GM23338 (cell line): Measurements from ENCODE around the gene CDC42BPB. TPM values are rescaled to one million over a fixed set of nuclear protein-coding genes. Genes with fewer than 3 reads are reported as not detected.

Source experiments
- ATAC-seq: fragments of 200-7000 bp; cut with Tn5 transposase; 3 replicates; pipeline ENCODE4 v1.9.1; 2020
- DNase-seq: peaks from one replicate; pipeline ENCODE4 v3.0.0-alpha.2; 2015; ENCODE audit warnings: low spot score
- H2AFZ ChIP-seq: fragments of 200-600 bp; sonication (generic); 2 replicates; pipeline ENCODE4 v1.8.0; 2016; ENCODE audit warnings: antibody characterized with exemption, mild to moderate bottlenecking, moderate library complexity
- H3F3A ChIP-seq: fragments of 200-600 bp; sonication (generic); replicated peaks from 2 replicates; pipeline ENCODE4 v1.8.0; 2017; ENCODE audit warnings: antibody characterized with exemption, mixed run types, low read depth
- H3K27ac ChIP-seq: fragments of 200-600 bp; sonication (generic); 2 replicates; pipeline ENCODE4 v1.6.1; 2016; ENCODE audit warnings: low read depth
- H3K27me3 ChIP-seq: fragments of 200-600 bp; sonication (generic); 2 replicates; pipeline ENCODE4 v1.8.0; 2016; ENCODE audit warnings: mild to moderate bottlenecking, mixed run types, moderate library complexity; ENCODE audit not compliant: insufficient read depth
- H3K36me3 ChIP-seq: fragments of 200-600 bp; sonication (generic); 2 replicates; pipeline ENCODE4 v1.8.0; 2016; ENCODE audit warnings: mild to moderate bottlenecking; ENCODE audit not compliant: insufficient read depth
- H3K4me1 ChIP-seq: fragments of 200-600 bp; sonication (generic); 2 replicates; pipeline ENCODE4 v1.8.0; 2016; ENCODE audit warnings: mild to moderate bottlenecking, moderate library complexity; ENCODE audit not compliant: insufficient read depth
- H3K4me2 ChIP-seq: fragments of 200-600 bp; sonication (generic); 2 replicates; pipeline ENCODE4 v1.7.1; 2017; ENCODE audit warnings: mixed run types
- H3K4me3 ChIP-seq: fragments of 200-600 bp; sonication (generic); 2 replicates; pipeline ENCODE4 v1.6.1; 2016; ENCODE audit warnings: mixed run types
- H3K79me2 ChIP-seq: fragments of 200-600 bp; sonication (generic); replicated peaks from 2 replicates; pipeline ENCODE4 v1.8.0; 2017; ENCODE audit warnings: mild to moderate bottlenecking; ENCODE audit not compliant: insufficient read depth
- H3K9me2 ChIP-seq: fragments of 200-600 bp; sonication (generic); 2 replicates; pipeline ENCODE4 v1.8.0; 2017; ENCODE audit not compliant: insufficient read depth
- H4K20me1 ChIP-seq: fragments of 200-600 bp; sonication (generic); replicated peaks from 2 replicates; pipeline ENCODE4 v1.8.0; 2017; ENCODE audit warnings: mild to moderate bottlenecking; ENCODE audit not compliant: insufficient read depth
- H3K27ac Mint-ChIP-seq: 2 replicates; pipeline ENCODE4 v1.8.0; 2020; ENCODE audit warnings: inconsistent platforms, mild to moderate bottlenecking, moderate library complexity, mixed read lengths
- H3K27me3 Mint-ChIP-seq: 3 replicates; pipeline ENCODE4 v1.8.0; 2022; ENCODE audit warnings: low read depth, mild to moderate bottlenecking, moderate library complexity, mixed read lengths, inconsistent platforms; ENCODE audit not compliant: insufficient read depth, poor library complexity
- H3K36me3 Mint-ChIP-seq: 3 replicates; pipeline ENCODE4 v1.8.0; 2021; ENCODE audit warnings: low read depth, mild to moderate bottlenecking, inconsistent platforms, moderate library complexity, mixed read lengths
- H3K4me1 Mint-ChIP-seq: 3 replicates; pipeline ENCODE4 v1.8.0; 2020; ENCODE audit warnings: mild to moderate bottlenecking, inconsistent platforms, mixed read lengths
- H3K4me3 Mint-ChIP-seq: 3 replicates; pipeline ENCODE4 v1.8.0; 2021; ENCODE audit warnings: moderate library complexity, mild to moderate bottlenecking, inconsistent platforms, mixed read lengths
- H3K9me3 Mint-ChIP-seq: 3 replicates; pipeline ENCODE4 v1.8.0; 2020; ENCODE audit warnings: moderate library complexity, mild to moderate bottlenecking, inconsistent platforms, mixed read lengths
- CTCF ChIP-seq, 2 experiments: fragments of 200-600 bp in 1 of 2; sonication (generic) in 1 of 2; conservative IDR thresholded peaks; 2 replicates each; pipeline versions ENCODE4 v1.5.1 to v1.6.1; 2016 to 2017; ENCODE audit warnings: antibody characterized with exemption in 2 of 2, low read depth in 2 of 2, mild to moderate bottlenecking in 2 of 2, moderate library complexity in 1 of 2
- EZH2 ChIP-seq: fragments of 200-600 bp; sonication (generic); IDR thresholded peaks from one replicate; pipeline ENCODE4 v1.8.0; 2017; ENCODE audit warnings: antibody characterized with exemption, mild to moderate bottlenecking, low read depth; ENCODE audit not compliant: unreplicated experiment
- EZH2phosphoT487 ChIP-seq: fragments of 200-600 bp; sonication (generic); IDR thresholded peaks from one replicate; pipeline ENCODE4 v1.8.1; 2018; ENCODE audit warnings: antibody characterized with exemption; ENCODE audit not compliant: unreplicated experiment
- JUNB ChIP-seq: IDR thresholded peaks from one replicate; pipeline ENCODE4 v1.6.1; 2016; ENCODE audit warnings: antibody characterized with exemption; ENCODE audit not compliant: unreplicated experiment
- NANOG ChIP-seq: IDR thresholded peaks from 2 replicates; pipeline ENCODE4 v1.6.1; 2016; ENCODE audit warnings: antibody characterized with exemption, borderline replicate concordance
- REST ChIP-seq: IDR thresholded peaks from one replicate; pipeline ENCODE4 v1.6.1; 2018; ENCODE audit warnings: antibody characterized with exemption; ENCODE audit not compliant: unreplicated experiment
- STAT1 ChIP-seq: IDR thresholded peaks from one replicate; pipeline ENCODE4 v1.6.1; 2016; ENCODE audit warnings: antibody characterized with exemption; ENCODE audit not compliant: unreplicated experiment
- ZNF114 ChIP-seq: fragments of 250-450 bp; sonication (Bioruptor Pico); IDR thresholded peaks from 2 replicates; pipeline ENCODE4 v1.5.0; 2020; ENCODE audit warnings: mild to moderate bottlenecking, moderate library complexity
- ZNF331 ChIP-seq: fragments of 250-450 bp; sonication (Bioruptor Pico); IDR thresholded peaks from 2 replicates; pipeline ENCODE4 v1.5.0; 2020; ENCODE audit warnings: low read depth, mild to moderate bottlenecking, moderate library complexity
- polyA plus RNA-seq: library from polyadenylated mRNA; unstranded; fragments of >200 nt; fragmentation: Nextera tagmentation; extraction: Ambion mirVana; gene quantifications from 2 replicates; pipeline ENCODE4 v1.2.1, GENCODE V29; 2016
- total RNA-seq: library from RNA; depleted of rRNA; stranded (reverse); fragments of >200 nt; shearing (Covaris generic); gene quantifications from 2 replicates; pipeline ENCODE4 v1.2.3, GENCODE V29; 2014
- TF ChIP-seq, protein P1 (sequence below): IDR thresholded peaks from 2 replicates; pipeline ENCODE4 v1.6.1; 2016; ENCODE audit warnings: antibody characterized with exemption

Gene CDC42BPB
- total and polyA plus RNA-seq, 2 experiments from 2014 or later, result 12.3 to 127 TPM

DNA sequence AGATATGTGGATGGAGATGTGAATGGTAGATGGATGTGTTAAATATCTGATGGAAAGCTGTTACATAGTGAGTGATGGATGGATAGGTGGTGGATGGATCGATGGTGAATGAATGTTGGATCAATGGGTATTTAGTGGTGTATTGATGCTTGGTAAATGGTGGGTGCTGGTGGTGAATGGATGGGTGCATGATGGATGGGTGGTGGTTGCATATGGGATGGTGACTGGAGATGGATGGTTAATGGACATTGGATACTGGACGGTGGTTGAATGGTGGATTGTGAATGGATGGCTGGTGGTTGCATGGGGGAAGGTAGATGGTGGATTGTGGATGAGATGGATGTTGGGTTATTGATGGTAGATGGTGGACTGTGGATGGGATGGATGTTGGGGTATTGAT is 24.6 kb upstream of the CDC42BPB start (continued):
- TF ChIP-seq REST (no peak), EZH2 (no peak), ZNF114 (CRISPR knock-in tag) (no peak), JUNB (no peak), CTCF (conservative IDR thresholded peaks at IDR 0.05; ENCODE audit: low read depth in 2 of 2) (no peak)
- TF ChIP-seq, protein P1, sequence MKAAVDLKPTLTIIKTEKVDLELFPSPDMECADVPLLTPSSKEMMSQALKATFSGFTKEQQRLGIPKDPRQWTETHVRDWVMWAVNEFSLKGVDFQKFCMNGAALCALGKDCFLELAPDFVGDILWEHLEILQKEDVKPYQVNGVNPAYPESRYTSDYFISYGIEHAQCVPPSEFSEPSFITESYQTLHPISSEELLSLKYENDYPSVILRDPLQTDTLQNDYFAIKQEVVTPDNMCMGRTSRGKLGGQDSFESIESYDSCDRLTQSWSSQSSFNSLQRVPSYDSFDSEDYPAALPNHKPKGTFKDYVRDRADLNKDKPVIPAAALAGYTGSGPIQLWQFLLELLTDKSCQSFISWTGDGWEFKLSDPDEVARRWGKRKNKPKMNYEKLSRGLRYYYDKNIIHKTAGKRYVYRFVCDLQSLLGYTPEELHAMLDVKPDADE, result no peak

GRCh38 chr14:103078860-103079587 is 21.7 kb upstream of the CDC42BPB start:
- no peaks in the 10 kb centered on the region for H3K9me3 Mint-ChIP-seq
- H3K4me3 Mint-ChIP-seq, result no peak overlapping the region
- Histone ChIP-seq H3K4me1 (no peaks in the 10 kb centered on the region; the same call in 1 of the 2 replicates), H3K4me2 (no peak overlapping the region), H3F3A (no peaks in the 10 kb centered on the region), H3K36me3 (no peaks in the 10 kb centered on the region), H3K9me2 (peaks cover 11% of the 10 kb centered on the region; the same call in 1 of the 2 replicates), H3K79me2 (no peaks in the 10 kb centered on the region), H3K4me3 (no peak overlapping the region), H3K27me3 (peaks cover 26% of the 10 kb centered on the region), H4K20me1 (no peaks in the 10 kb centered on the region), H2AFZ (no peak overlapping the region), H3K27ac (no peak overlapping the region)
- H3K36me3 Mint-ChIP-seq, result no peaks in the 10 kb centered on the region
- ATAC-seq (no peak), DNase-seq (no peak)
- H3K4me1 Mint-ChIP-seq, result no peaks in the 10 kb centered on the region; the same call in 2 of the 3 replicates
- peaks cover 10% of the 10 kb centered on the region for H3K27me3 Mint-ChIP-seq
- no peak overlapping the region for H3K27ac Mint-ChIP-seq
- TF ChIP-seq STAT1 (no peak), JUNB (no peak), ZNF331 (CRISPR knock-in tag) (no peak), EZH2phosphoT487 (no peak), ZNF114 (CRISPR knock-in tag) (no peak), NANOG (no peak)
- TF ChIP-seq, protein P1, result no peak
